ENCODE data around the gene POU2F1. TPM values are rescaled to one million over a fixed set of nuclear protein-coding genes. Genes with fewer than 3 reads are reported as not detected.

POU2F1 gene
- total and polyA plus RNA-seq, 11 donors: 2.4 to 13.4 (median 8.8) TPM

GRCh38 chr1:167247754-167248153, 27.1 kb downstream of the POU2F1 start:
- DNase-seq: no peak
- no peak for ATAC-seq
- TF ChIP-seq, protein P1, sequence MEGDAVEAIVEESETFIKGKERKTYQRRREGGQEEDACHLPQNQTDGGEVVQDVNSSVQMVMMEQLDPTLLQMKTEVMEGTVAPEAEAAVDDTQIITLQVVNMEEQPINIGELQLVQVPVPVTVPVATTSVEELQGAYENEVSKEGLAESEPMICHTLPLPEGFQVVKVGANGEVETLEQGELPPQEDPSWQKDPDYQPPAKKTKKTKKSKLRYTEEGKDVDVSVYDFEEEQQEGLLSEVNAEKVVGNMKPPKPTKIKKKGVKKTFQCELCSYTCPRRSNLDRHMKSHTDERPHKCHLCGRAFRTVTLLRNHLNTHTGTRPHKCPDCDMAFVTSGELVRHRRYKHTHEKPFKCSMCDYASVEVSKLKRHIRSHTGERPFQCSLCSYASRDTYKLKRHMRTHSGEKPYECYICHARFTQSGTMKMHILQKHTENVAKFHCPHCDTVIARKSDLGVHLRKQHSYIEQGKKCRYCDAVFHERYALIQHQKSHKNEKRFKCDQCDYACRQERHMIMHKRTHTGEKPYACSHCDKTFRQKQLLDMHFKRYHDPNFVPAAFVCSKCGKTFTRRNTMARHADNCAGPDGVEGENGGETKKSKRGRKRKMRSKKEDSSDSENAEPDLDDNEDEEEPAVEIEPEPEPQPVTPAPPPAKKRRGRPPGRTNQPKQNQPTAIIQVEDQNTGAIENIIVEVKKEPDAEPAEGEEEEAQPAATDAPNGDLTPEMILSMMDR (IDR thresholded peaks at IDR 0.05): no peak
- no peak for TF ChIP-seq POLR2A (IDR thresholded peaks at IDR 0.05)
- peaks cover 0 to 8% (median 0%) of the 10 kb centered on the region in 12 donors for H3K9me3 ChIP-seq
- peaks cover 0 to 15% (median 10%) of the 10 kb centered on the region in 12 donors for H3K4me1 ChIP-seq
- 85 to 93% (median 87%) methylated on average over 1 of the region's 1 CpG for WGBS, 4 donors
- H3K4me3 ChIP-seq: no peak overlapping the region
- no peak overlapping the region for H3K27ac ChIP-seq
- intact Hi-C loops (cut with DNase I): no loop called here
- no peaks in the 10 kb centered on the region for H3K36me3 ChIP-seq
- H3K27me3 ChIP-seq: no peaks in the 10 kb centered on the region

- intact Hi-C loops (cut with DNase I): no loop called here
- TF ChIP-seq POLR2A (IDR thresholded peaks at IDR 0.05): no peak
- TF ChIP-seq, protein P1 (IDR thresholded peaks at IDR 0.05): no peak
- peaks cover 0 to 5% (median 0%) of the 10 kb centered on the region in 12 donors for H3K9me3 ChIP-seq
- ATAC-seq (no peak), DNase-seq (no peak)
- no peaks in the 10 kb centered on the region for H3K27me3 ChIP-seq
- H3K4me1 ChIP-seq: peaks cover 0 to 15% (median 10%) of the 10 kb centered on the region in 12 donors
- H3K4me3 ChIP-seq: no peak overlapping the region
- WGBS, 4 donors: 88 to 94% (median 91%) methylated on average over 4 of the region's 4 CpGs
- no peaks in the 10 kb centered on the region for H3K36me3 ChIP-seq
- no peak overlapping the region for H3K27ac ChIP-seq
These were observed 28.3 kb downstream of the POU2F1 start for GRCh38 chr1:167248707-167249642.

DNA sequence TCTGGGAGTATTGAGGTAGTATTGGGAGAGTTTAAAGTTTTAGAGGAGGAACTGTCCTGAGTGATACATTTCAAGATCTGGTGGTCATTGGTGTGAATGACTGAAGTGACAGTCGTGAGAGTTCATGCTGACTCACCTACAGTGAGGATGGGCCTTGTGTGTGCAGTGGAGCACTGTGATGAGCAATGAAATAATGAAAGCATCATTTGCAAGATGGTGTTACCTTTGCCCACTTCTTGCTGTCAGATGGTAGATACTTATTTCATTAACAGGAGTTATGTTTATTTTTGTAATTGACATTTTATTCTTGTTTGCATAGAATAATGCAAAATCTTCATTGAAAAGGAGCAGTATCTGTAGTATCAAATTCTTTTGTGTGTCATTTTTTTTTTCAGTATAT, 29.0 kb downstream of the POU2F1 start:
- WGBS, 4 donors: 77 to 88% (median 85%) methylated on average over 1 of the region's 1 CpG
- Histone ChIP-seq H3K27ac (no peak overlapping the region), H3K27me3 (no peaks in the 10 kb centered on the region), H3K4me3 (no peak overlapping the region), H3K36me3 (no peaks in the 10 kb centered on the region), H3K9me3 (no peaks in the 10 kb centered on the region), H3K4me1 (peaks cover 0 to 15% (median 10%) of the 10 kb centered on the region in 12 donors)
- no peak for ATAC-seq
- no peak for TF ChIP-seq POLR2A (IDR thresholded peaks at IDR 0.05)
- TF ChIP-seq, protein P1 (IDR thresholded peaks at IDR 0.05): no peak
- DNase-seq: no peak
- intact Hi-C loops (cut with DNase I): no loop called here

DNA sequence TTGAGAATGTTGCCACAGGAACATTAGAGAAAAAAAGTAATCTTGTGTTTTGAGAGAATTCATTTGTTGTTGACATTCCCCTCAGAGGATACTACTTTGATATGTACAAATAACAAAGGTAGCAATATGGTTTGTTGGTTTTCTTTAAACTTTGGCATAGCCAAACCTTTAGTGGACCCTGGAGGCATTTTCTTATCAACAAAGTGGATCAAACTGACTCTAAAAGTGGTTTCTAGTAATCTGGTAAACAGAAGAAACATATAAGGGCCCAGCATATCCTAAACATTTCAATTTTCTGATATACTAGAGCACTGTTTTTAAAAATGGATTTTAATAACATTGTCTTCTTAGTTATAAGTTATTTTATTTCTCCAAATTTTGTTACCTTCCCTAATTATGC, 29.8 kb downstream of the POU2F1 start:
- H3K9me3 ChIP-seq: no peaks in the 10 kb centered on the region
- H3K27ac ChIP-seq: no peak overlapping the region
- no peak overlapping the region for H3K4me3 ChIP-seq
- H3K27me3 ChIP-seq: no peaks in the 10 kb centered on the region
- H3K4me1 ChIP-seq: peaks cover 0 to 15% (median 11%) of the 10 kb centered on the region in 12 donors
- ATAC-seq (no peak), DNase-seq (no peak)
- TF ChIP-seq, protein P1 (IDR thresholded peaks at IDR 0.05): no peak
- TF ChIP-seq POLR2A (IDR thresholded peaks at IDR 0.05): no peak
- intact Hi-C loops (cut with DNase I): no loop called here
- no peaks in the 10 kb centered on the region for H3K36me3 ChIP-seq
